Mesothelial cell of epicardium (in vitro differentiated cells): ENCODE measurements around the gene FTL. TPM values are rescaled to one million over a fixed set of nuclear protein-coding genes. Genes with fewer than 3 reads are reported as not detected.

ENCODE experiments used
- DNase-seq, 2 experiments: peaks; one replicate each; pipeline ENCODE4 v3.0.0; 2021; ENCODE audit warnings: low spot score in 2 of 2; ENCODE audit not compliant: unreplicated experiment in 2 of 2
- H3K27ac Mint-ChIP-seq: 2 replicates; pipeline ENCODE4 v1.8.0; 2021; ENCODE audit warnings: mixed read lengths
- H3K27me3 Mint-ChIP-seq: 2 replicates; pipeline ENCODE4 v1.8.0; 2021; ENCODE audit warnings: low read depth, mixed read lengths
- H3K36me3 Mint-ChIP-seq: 2 replicates; pipeline ENCODE4 v1.8.0; 2021; ENCODE audit warnings: mixed read lengths
- H3K4me1 Mint-ChIP-seq: 2 replicates; pipeline ENCODE4 v1.8.0; 2021; ENCODE audit warnings: mixed read lengths
- H3K4me3 Mint-ChIP-seq: 2 replicates; pipeline ENCODE4 v1.8.0; 2021; ENCODE audit warnings: mild to moderate bottlenecking, moderate library complexity, mixed read lengths
- H3K9me3 Mint-ChIP-seq: 2 replicates; pipeline ENCODE4 v1.8.0; 2021; ENCODE audit warnings: mixed read lengths
- total RNA-seq: library from RNA; stranded (reverse); gene quantifications from 3 replicates; pipeline ENCODE4 v1.2.1, GENCODE V29; 2021
- TF ChIP-seq, protein P1 (sequence below): fragments of 200-600 bp; sonication (generic); IDR thresholded peaks from one replicate; pipeline ENCODE4 v1.5.0; 2021; ENCODE audit warnings: antibody characterized with exemption; ENCODE audit not compliant: unreplicated experiment

Gene FTL
- total RNA-seq, 1 donor from 2014 or later, result 1,064 TPM

DNA sequence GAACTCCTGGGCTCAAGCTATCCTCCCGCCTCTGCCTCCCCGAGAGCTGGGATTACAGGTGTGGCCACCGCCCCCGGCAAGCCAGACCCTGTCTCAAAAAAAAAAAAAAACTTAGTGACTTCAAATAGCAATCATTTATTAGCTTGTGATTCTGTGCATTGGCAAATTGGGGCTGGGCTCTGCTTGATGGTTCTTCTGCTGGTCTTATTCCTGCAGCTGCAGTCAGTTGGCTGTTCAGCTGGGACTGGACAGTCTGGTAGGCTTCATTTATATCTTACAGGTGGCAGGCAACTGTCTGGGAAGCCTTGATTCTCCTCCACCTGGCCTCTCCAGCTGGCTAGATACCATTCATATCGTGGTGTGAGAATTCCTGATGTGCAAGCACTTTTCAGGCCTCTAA lies 24.2 kb upstream of the FTL start:
- no peaks in the 10 kb centered on the region for H3K27me3 Mint-ChIP-seq
- no peak overlapping the region for H3K4me3 Mint-ChIP-seq
- TF ChIP-seq, protein P1, sequence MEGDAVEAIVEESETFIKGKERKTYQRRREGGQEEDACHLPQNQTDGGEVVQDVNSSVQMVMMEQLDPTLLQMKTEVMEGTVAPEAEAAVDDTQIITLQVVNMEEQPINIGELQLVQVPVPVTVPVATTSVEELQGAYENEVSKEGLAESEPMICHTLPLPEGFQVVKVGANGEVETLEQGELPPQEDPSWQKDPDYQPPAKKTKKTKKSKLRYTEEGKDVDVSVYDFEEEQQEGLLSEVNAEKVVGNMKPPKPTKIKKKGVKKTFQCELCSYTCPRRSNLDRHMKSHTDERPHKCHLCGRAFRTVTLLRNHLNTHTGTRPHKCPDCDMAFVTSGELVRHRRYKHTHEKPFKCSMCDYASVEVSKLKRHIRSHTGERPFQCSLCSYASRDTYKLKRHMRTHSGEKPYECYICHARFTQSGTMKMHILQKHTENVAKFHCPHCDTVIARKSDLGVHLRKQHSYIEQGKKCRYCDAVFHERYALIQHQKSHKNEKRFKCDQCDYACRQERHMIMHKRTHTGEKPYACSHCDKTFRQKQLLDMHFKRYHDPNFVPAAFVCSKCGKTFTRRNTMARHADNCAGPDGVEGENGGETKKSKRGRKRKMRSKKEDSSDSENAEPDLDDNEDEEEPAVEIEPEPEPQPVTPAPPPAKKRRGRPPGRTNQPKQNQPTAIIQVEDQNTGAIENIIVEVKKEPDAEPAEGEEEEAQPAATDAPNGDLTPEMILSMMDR, result no peak
- peaks cover 5% of the 10 kb centered on the region for H3K9me3 Mint-ChIP-seq
- no peaks in the 10 kb centered on the region for H3K4me1 Mint-ChIP-seq
- no peak for DNase-seq
- no peak overlapping the region for H3K27ac Mint-ChIP-seq
- H3K36me3 Mint-ChIP-seq, result peaks cover 25% of the 10 kb centered on the region

DNA sequence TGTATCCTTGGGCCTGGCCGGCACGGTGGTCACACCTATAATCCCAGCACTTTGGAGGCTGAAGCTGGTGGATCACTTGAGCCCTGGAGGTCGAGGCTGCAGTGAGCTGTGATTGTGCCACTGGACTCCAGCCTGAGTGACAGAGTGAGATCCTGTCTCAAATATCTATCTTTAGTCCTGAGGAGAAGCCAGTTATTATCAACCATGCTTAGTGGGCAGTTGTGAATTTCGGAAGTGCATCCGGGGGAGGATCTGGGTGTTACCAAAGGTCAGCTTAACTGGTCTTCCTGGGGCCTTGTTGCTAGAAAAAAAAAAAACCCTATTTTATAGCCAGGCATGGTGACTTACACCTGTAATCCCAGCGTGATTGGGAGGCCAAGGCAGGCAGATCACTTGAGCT lies 22.0 kb upstream of the FTL start:
- Mint-ChIP-seq H3K4me3 (no peak overlapping the region), H3K36me3 (peaks cover 23% of the 10 kb centered on the region), H3K9me3 (peaks cover 5% of the 10 kb centered on the region), H3K27me3 (no peaks in the 10 kb centered on the region), H3K27ac (no peak overlapping the region), H3K4me1 (no peaks in the 10 kb centered on the region)
- TF ChIP-seq, protein P1, result no peak
- DNase-seq, result no peak

DNA sequence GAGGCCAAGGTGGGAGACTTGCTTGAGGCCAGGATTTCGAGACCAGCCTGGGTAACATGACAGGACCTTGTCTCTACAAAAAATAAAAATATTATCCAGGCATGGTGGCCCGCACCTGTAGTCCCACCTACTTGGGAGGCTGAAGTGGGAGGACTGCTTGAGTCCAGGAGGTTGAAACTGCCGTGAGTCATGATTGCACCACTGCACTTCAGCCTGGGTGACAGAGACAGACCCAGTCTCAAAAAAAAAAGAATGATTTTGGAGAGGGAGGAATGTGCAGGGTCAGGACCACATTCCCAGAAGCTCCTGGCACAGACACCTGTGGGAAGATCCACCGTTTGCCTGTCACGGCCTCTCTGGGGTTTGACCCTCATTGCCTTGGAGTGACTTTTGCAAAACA lies 19.7 kb upstream of the FTL start:
- H3K9me3 Mint-ChIP-seq, result peaks cover 8% of the 10 kb centered on the region
- TF ChIP-seq, protein P1, result no peak
- H3K27ac Mint-ChIP-seq, result no peak overlapping the region
- H3K4me1 Mint-ChIP-seq, result no peaks in the 10 kb centered on the region
- no peak overlapping the region for H3K4me3 Mint-ChIP-seq
- H3K36me3 Mint-ChIP-seq, result peaks cover 12% of the 10 kb centered on the region
- no peaks in the 10 kb centered on the region for H3K27me3 Mint-ChIP-seq
- DNase-seq, result no peak

DNA sequence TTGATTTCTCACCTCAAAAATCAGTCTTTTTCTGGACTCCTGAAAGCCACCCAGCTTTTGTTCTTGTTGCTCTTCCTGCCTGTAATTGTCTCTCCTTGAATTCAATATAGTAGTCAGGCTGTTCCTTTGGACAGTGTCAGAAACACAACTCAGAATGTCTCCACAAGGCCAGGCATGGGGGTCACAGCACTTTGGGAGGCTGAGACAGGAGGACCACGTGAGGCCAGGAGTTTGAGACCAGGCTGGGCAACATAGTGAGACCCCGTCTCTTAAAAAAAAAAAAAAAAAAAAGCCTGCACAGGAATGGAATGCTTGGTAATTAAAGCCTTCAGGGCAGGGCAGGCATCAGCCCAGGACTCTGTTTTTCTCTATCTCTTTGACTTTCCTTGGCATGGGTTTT lies 19.3 kb upstream of the FTL start:
- H3K27me3 Mint-ChIP-seq, result no peaks in the 10 kb centered on the region
- H3K36me3 Mint-ChIP-seq, result peaks cover 8% of the 10 kb centered on the region
- no peaks in the 10 kb centered on the region for H3K4me1 Mint-ChIP-seq
- no peak for DNase-seq
- peaks cover 8% of the 10 kb centered on the region for H3K9me3 Mint-ChIP-seq
- H3K4me3 Mint-ChIP-seq, result no peak overlapping the region
- TF ChIP-seq, protein P1, result no peak
- H3K27ac Mint-ChIP-seq, result no peak overlapping the region

DNA sequence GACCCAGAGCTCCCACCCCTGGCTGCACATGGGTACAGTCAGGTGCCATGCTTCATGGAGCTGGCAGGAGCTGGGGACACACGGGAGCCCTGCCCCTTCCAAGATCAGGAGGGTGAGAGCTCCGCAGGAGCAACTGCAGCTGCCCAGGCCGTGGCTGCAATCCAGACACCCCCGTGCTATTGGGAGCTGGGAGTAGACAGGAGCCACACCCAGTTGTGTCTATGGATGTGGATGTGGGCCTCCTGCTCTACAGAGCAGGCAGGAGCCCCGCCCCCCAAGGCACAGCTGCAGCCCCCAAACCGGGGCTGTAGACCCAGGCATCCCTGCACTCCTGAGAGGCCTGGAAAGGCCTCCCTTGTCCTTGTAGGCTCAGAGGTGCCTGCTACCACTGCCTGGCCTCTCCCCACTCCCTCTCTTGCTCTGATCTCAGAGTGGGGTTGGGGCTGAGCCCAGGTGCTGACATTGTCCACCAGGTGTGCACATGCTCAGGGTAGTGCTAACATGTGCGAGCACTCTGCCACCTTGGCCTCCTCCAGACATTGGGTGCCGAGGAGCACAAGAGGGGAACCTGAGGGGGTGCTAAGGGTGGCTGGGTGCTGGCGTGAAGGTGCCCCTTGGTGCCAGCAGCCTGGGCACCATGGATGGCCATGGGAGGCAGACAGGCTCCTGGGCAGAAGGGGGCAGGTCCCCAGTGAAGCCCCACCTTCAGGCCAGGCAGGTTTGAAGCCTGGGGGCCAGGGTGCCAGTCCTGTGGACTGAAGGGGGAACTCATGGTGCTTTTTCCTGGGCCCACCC lies 18.4 kb upstream of the FTL start:
- peaks cover 2% of the 10 kb centered on the region for H3K36me3 Mint-ChIP-seq
- no peaks in the 10 kb centered on the region for H3K4me1 Mint-ChIP-seq
- no peak overlapping the region for H3K27ac Mint-ChIP-seq
- no peak for DNase-seq
- H3K9me3 Mint-ChIP-seq, result peaks cover 3% of the 10 kb centered on the region
- no peak overlapping the region for H3K4me3 Mint-ChIP-seq
- H3K27me3 Mint-ChIP-seq, result no peaks in the 10 kb centered on the region
- TF ChIP-seq, protein P1, result no peak

DNA sequence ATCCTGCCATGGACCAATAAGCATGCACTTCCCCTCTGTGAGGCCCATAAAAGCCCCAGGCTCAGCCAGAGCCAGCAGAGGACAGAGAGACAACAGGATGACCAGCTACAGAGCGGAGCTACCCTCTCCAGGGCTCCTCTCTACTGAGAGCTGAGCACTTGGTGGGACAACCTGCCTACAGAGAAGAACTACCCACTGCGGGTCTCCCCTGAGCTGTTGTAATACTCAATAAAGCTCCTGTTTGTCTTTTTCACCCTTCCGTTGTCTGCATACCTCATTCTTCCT lies 17.9 kb upstream of the FTL start:
- TF ChIP-seq, protein P1, result no peak
- DNase-seq, result no peak
- Mint-ChIP-seq H3K9me3 (peaks cover 3% of the 10 kb centered on the region), H3K36me3 (peaks cover 2% of the 10 kb centered on the region), H3K27ac (no peak overlapping the region), H3K4me1 (no peaks in the 10 kb centered on the region), H3K27me3 (no peaks in the 10 kb centered on the region), H3K4me3 (no peak overlapping the region)
